ENCODE results near the gene NKX2-3. TPM values are rescaled to one million over a fixed set of nuclear protein-coding genes. Genes with fewer than 3 reads are reported as not detected.

The NKX2-3 gene
- total and polyA plus RNA-seq, 10 donors: 10.8 to 69.1 (median 31.1) TPM

GRCh38 chr10:99524050-99524666 is 8.6 kb upstream of the NKX2-3 start:
- H3K4me3 ChIP-seq: peak overlapping the region in 6 of 8 donors; percentile 0 to 62 (median 20)

GRCh38 chr10:99524736-99525380 is 7.9 kb upstream of the NKX2-3 start:
- DNase-seq: no peak
- WGBS, 5 donors: 56 to 89% (median 79%) methylated on average over 10 of the region's 10 CpGs
- H3K4me1 ChIP-seq: peaks cover 5 to 100% (median 62%) of the 10 kb centered on the region in 6 donors

More at GRCh38 chr10:99524050-99524666, 8.6 kb upstream of the NKX2-3 start:
- Histone ChIP-seq H3K4me1 (peaks cover 5 to 99% (median 63%) of the 10 kb centered on the region in 6 donors), H3K36me3 (no peaks in the 10 kb centered on the region), H3K27me3 (replicated peaks in 1 of 7) (peaks cover 0 to 100% (median 56%) of the 10 kb centered on the region in 7 donors), H3K27ac (peak overlapping the region; percentile 64 to 95 (median 86)), H3K9me3 (no peaks in the 10 kb centered on the region)
- WGBS, 5 donors: 54 to 72% (median 65%) methylated on average over 9 to 10 of the region's 10 CpGs
- DNase-seq: no peak
- TF ChIP-seq POLR2AphosphoS5 (IDR thresholded peaks at IDR 0.05) (peak in 1 of 3 donors; percentile 13), CTCF (IDR thresholded peaks at IDR 0.05 in 8 of 11, conservative IDR thresholded peaks at IDR 0.05 in 3 of 11) (no peak)
- intact Hi-C loops (cut with DNase I; ENCODE audit: low total_unique reads): no loop called here

GRCh38 chr10:99525897-99526296 is 6.8 kb upstream of the NKX2-3 start:
- Histone ChIP-seq H3K4me3 (no peak overlapping the region), H3K27ac (peak overlapping the region; percentile 75 to 95 (median 86)), H3K9me3 (no peaks in the 10 kb centered on the region), H3K36me3 (no peaks in the 10 kb centered on the region), H3K4me1 (peaks cover 5 to 100% (median 62%) of the 10 kb centered on the region in 6 donors), H3K27me3 (replicated peaks in 1 of 7) (peaks cover 0 to 100% (median 61%) of the 10 kb centered on the region in 7 donors)
- no peak for DNase-seq
- intact Hi-C loops (cut with DNase I; ENCODE audit: low total_unique reads): no loop called here
- no peak for TF ChIP-seq CTCF (IDR thresholded peaks at IDR 0.05 in 8 of 11, conservative IDR thresholded peaks at IDR 0.05 in 3 of 11)

More at GRCh38 chr10:99524736-99525380, 7.9 kb upstream of the NKX2-3 start:
- Histone ChIP-seq H3K27me3 (replicated peaks in 1 of 7) (peaks cover 0 to 100% (median 59%) of the 10 kb centered on the region in 7 donors), H3K4me3 (peak overlapping the region in 2 of 8 donors; percentile 36 to 62), H3K36me3 (no peaks in the 10 kb centered on the region), H3K9me3 (no peaks in the 10 kb centered on the region), H3K27ac (peak overlapping the region; percentile 64 to 95 (median 86))
- intact Hi-C loops (cut with DNase I; ENCODE audit: low total_unique reads): no loop called here
- TF ChIP-seq POLR2A (IDR thresholded peaks at IDR 0.05) (no peak), CTCF (IDR thresholded peaks at IDR 0.05 in 8 of 11, conservative IDR thresholded peaks at IDR 0.05 in 3 of 11) (no peak), POLR2AphosphoS5 (IDR thresholded peaks at IDR 0.05) (no peak)

- Histone ChIP-seq H3K27me3 (replicated peaks in 1 of 7) (peaks cover 4 to 100% (median 65%) of the 10 kb centered on the region in 7 donors), H3K4me1 (peaks cover 3 to 98% (median 64%) of the 10 kb centered on the region in 6 donors), H3K27ac (peak overlapping the region; percentile 75 to 95 (median 86)), H3K36me3 (no peaks in the 10 kb centered on the region), H3K4me3 (peak overlapping the region in 6 of 8 donors; percentile 2 to 77 (median 55)), H3K9me3 (no peaks in the 10 kb centered on the region)
- no peak for DNase-seq
- intact Hi-C loops (cut with DNase I; ENCODE audit: low total_unique reads): no loop called here
- no peak for TF ChIP-seq POLR2AphosphoS5 (IDR thresholded peaks at IDR 0.05)
- TF ChIP-seq CTCF (IDR thresholded peaks at IDR 0.05 in 8 of 11, conservative IDR thresholded peaks at IDR 0.05 in 3 of 11): no peak
- TF ChIP-seq POLR2A (IDR thresholded peaks at IDR 0.05): no peak
- 44 to 72% (median 53%) methylated on average over 19 to 24 of the region's 24 CpGs for WGBS, 5 donors
Observed at GRCh38 chr10:99526861-99527504, 5.8 kb upstream of the NKX2-3 start.
